Measurements from ENCODE around the gene PAIP2. TPM values are rescaled to one million over a fixed set of nuclear protein-coding genes. Genes with fewer than 3 reads are reported as not detected.

The PAIP2 gene
- total RNA-seq, 1 experiment from 2014 or later: 79.4 TPM

DNA sequence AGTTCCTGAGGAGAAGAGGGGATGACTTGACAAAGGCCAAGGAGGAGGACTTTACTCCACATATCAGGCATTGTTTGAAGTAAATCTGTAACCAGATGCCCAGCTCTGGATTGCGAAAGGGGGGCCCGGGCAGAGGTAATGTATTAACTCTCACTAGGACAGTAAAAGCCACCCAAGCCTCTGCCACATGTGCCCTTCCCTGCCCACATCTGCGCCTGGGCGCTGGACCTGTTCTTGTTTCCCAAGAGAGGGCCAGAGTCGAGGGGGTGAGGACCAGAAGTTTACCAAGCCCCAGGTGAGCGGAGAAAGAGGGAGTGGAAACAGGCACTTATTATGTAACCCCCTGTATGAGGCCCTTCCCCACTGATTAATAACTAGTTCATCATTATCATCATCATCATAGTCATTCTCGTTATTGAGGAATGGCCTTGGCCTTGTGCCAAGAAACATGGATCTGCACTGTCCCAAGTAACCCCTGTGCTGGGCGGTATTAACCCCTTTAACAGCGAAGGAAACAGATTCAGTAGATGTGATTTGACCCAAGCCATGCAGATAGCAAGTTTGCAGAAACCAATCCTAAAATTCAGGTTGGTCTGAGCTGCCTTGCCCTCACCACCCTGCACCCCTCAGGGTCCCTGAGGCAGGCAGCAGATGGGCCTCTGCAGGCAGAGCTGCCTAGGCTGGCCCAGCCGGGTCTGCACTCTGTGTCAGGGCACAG, 41.8 kb downstream of the PAIP2 start, which contains the start of gene SLC23A1:
Gene SLC23A1 (minus strand): TSS at position 23 of the 718 bp plus-strand sequence. CDS start 44 bp downstream, outside the sequence.
- in situ Hi-C loops (cut with HindIII; ENCODE audit: low pct_unique_long_range_greater_than_20kb, low sequenced_read_pairs): no loop called here
- H3K27me3 ChIP-seq (ENCODE audit: control insufficient read depth, insufficient read depth, low read length): no peaks in the 10 kb centered on the region
- POLR2A ChIA-PET: no interaction called here
- no peaks in the 10 kb centered on the region for H3K36me3 ChIP-seq (ENCODE audit: control insufficient read depth, insufficient read depth, low read length)
- no peaks in the 10 kb centered on the region for H3K9me3 ChIP-seq (ENCODE audit: control insufficient read depth, insufficient read depth, low read depth, low read length)
- TF ChIP-seq, protein P1, sequence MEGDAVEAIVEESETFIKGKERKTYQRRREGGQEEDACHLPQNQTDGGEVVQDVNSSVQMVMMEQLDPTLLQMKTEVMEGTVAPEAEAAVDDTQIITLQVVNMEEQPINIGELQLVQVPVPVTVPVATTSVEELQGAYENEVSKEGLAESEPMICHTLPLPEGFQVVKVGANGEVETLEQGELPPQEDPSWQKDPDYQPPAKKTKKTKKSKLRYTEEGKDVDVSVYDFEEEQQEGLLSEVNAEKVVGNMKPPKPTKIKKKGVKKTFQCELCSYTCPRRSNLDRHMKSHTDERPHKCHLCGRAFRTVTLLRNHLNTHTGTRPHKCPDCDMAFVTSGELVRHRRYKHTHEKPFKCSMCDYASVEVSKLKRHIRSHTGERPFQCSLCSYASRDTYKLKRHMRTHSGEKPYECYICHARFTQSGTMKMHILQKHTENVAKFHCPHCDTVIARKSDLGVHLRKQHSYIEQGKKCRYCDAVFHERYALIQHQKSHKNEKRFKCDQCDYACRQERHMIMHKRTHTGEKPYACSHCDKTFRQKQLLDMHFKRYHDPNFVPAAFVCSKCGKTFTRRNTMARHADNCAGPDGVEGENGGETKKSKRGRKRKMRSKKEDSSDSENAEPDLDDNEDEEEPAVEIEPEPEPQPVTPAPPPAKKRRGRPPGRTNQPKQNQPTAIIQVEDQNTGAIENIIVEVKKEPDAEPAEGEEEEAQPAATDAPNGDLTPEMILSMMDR (IDR thresholded peaks at IDR 0.05): no peak
- no peak for TF ChIP-seq TCF7L2 (IDR thresholded peaks at IDR 0.05; ENCODE audit: low read depth, low read length)
- TF ChIP-seq POLR2AphosphoS5 (IDR thresholded peaks at IDR 0.05; ENCODE audit: low read depth, low read length): no peak
- TF ChIP-seq, protein P2, sequence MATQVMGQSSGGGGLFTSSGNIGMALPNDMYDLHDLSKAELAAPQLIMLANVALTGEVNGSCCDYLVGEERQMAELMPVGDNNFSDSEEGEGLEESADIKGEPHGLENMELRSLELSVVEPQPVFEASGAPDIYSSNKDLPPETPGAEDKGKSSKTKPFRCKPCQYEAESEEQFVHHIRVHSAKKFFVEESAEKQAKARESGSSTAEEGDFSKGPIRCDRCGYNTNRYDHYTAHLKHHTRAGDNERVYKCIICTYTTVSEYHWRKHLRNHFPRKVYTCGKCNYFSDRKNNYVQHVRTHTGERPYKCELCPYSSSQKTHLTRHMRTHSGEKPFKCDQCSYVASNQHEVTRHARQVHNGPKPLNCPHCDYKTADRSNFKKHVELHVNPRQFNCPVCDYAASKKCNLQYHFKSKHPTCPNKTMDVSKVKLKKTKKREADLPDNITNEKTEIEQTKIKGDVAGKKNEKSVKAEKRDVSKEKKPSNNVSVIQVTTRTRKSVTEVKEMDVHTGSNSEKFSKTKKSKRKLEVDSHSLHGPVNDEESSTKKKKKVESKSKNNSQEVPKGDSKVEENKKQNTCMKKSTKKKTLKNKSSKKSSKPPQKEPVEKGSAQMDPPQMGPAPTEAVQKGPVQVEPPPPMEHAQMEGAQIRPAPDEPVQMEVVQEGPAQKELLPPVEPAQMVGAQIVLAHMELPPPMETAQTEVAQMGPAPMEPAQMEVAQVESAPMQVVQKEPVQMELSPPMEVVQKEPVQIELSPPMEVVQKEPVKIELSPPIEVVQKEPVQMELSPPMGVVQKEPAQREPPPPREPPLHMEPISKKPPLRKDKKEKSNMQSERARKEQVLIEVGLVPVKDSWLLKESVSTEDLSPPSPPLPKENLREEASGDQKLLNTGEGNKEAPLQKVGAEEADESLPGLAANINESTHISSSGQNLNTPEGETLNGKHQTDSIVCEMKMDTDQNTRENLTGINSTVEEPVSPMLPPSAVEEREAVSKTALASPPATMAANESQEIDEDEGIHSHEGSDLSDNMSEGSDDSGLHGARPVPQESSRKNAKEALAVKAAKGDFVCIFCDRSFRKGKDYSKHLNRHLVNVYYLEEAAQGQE (IDR thresholded peaks at IDR 0.05; ENCODE audit: insufficient read depth in 1 of 2, low read depth in 2 of 2, low read length in 1 of 2): no peak
- no peak for TF ChIP-seq SIN3A (IDR thresholded peaks at IDR 0.05; ENCODE audit: borderline replicate concordance, insufficient read depth, low read depth, low read length)
- intact Hi-C loops (cut with micrococcal nuclease; ENCODE audit: unreplicated experiment): no loop called here
- H3K4me3 ChIP-seq (ENCODE audit: low read depth in 2 of 2, low read length in 2 of 2): no peak within 1 kb of the TSS
- no TSS peak for BruUV-seq (replicated peaks)
- H3K4me1 ChIP-seq (ENCODE audit: control insufficient read depth, insufficient read depth, low read length): no peaks in the 10 kb centered on the region; the same call in 1 of the 2 replicates
- ATAC-seq: no peak
- H3K27ac ChIP-seq (ENCODE audit: low read length): no peak within 1 kb of the TSS
- CTCF ChIA-PET: no interaction called here
- DNase-seq (ENCODE audit: low read depth, low spot score): no peak

DNA sequence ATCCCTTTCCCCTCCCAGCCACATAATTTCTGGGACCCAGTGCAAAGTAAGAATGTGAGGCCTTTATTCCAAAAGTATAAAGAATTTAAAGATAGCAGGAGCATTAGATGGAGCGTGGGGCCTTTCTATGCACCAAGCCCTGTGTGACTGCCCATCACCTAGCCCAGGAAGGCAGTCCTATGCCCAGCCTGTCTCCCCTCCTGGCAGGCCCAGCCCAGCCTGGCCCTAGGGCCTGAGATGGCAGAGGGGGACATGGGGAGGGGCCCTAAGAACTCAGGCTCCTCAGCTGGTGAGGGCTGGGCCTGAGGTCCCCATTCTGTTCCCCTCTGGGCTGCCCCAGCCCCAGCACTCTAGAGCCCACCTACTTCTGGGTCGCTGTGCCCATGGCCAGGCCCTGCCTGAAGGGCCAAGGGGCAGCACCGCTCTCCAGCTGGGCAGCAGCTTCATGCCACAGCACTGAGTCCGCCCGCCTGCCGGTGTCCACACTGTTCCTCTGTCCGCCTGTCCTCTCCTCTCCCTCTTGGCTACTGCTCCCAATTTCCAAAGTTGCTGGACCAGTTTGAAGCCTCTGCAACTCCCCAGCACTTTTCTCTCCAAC, 42.4 kb downstream of the PAIP2 start:
- DNase-seq (ENCODE audit: low read depth, low spot score) (no peak), ATAC-seq (0 out of 2 replicates have a peak, but pooled peaks have one; percentile 3)
- BruUV-seq (replicated peaks): no TSS peak
- Histone ChIP-seq H3K27ac (ENCODE audit: low read length) (no peak overlapping the region), H3K27me3 (ENCODE audit: control insufficient read depth, insufficient read depth, low read length) (no peaks in the 10 kb centered on the region), H3K36me3 (ENCODE audit: control insufficient read depth, insufficient read depth, low read length) (no peaks in the 10 kb centered on the region), H3K4me3 (ENCODE audit: low read depth in 2 of 2, low read length in 2 of 2) (no peak overlapping the region), H3K4me1 (ENCODE audit: control insufficient read depth, insufficient read depth, low read length) (no peaks in the 10 kb centered on the region; the same call in 1 of the 2 replicates), H3K9me3 (ENCODE audit: control insufficient read depth, insufficient read depth, low read depth, low read length) (no peaks in the 10 kb centered on the region)
- intact Hi-C loops (cut with micrococcal nuclease; ENCODE audit: unreplicated experiment) (no loop called here), in situ Hi-C loops (cut with HindIII; ENCODE audit: low pct_unique_long_range_greater_than_20kb, low sequenced_read_pairs) (no loop called here)
- ChIA-PET POLR2A (no interaction called here), CTCF (no interaction called here)
- no peak for TF ChIP-seq SIN3A (IDR thresholded peaks at IDR 0.05; ENCODE audit: borderline replicate concordance, insufficient read depth, low read depth, low read length)
- TF ChIP-seq POLR2AphosphoS5 (IDR thresholded peaks at IDR 0.05; ENCODE audit: low read depth, low read length): no peak
- TF ChIP-seq TCF7L2 (IDR thresholded peaks at IDR 0.05; ENCODE audit: low read depth, low read length): no peak
- TF ChIP-seq, protein P1 (IDR thresholded peaks at IDR 0.05): no peak
- TF ChIP-seq, protein P2 (IDR thresholded peaks at IDR 0.05; ENCODE audit: insufficient read depth in 1 of 2, low read depth in 2 of 2, low read length in 1 of 2): no peak

Data from Panc1 (cell line).